IMR-90 (cell line): ENCODE results near the gene EXT2. TPM values are rescaled to one million over a fixed set of nuclear protein-coding genes. Genes with fewer than 3 reads are reported as not detected.

Experiments
- ATAC-seq: fragments of 200-7000 bp; cut with Tn5 transposase; 2 replicates; pipeline ENCODE4 v1.9.1; 2020; ENCODE audit warnings: low read depth, mild to moderate bottlenecking, moderate library complexity
- BruUV-seq: library from RNA; stranded (reverse); fragments of 400-500 nt; replicated peaks from 2 replicates; lab custom pipeline; 2021; lab: Mats Ljungman, UMichigan
- CTCF ChIA-PET: fragments of 300-600 bp; formaldehyde crosslinking; extraction: SDS; loops from one replicate; lab custom pipeline; 2021; ENCODE audit warnings: antibody characterized with exemption; lab: Yijun Ruan, JAX
- POLR2A ChIA-PET: fragments of 300-600 bp; sonication (Branson Sonifier 250); formaldehyde crosslinking; loops from one replicate; lab custom pipeline; 2022; ENCODE audit warnings: antibody characterized with exemption; ENCODE audit not compliant: unreplicated experiment; lab: Charles Lee
- DNase-seq: peaks from one replicate; pipeline ENCODE4 v3.0.0; 2013
- H2AFZ ChIP-seq: replicated peaks from 2 replicates; pipeline ENCODE3; 2013; ENCODE audit warnings: low read length, mild to moderate bottlenecking; ENCODE audit not compliant: poor library complexity
- H2AK5ac ChIP-seq: 2 replicates; pipeline ENCODE4 v1.6.1; 2013; ENCODE audit warnings: low read depth, low read length, inconsistent platforms
- H2AK9ac ChIP-seq: replicated peaks from 2 replicates; pipeline ENCODE3; 2013; ENCODE audit warnings: mild to moderate bottlenecking, low read depth, low read length, moderate library complexity; ENCODE audit not compliant: poor library complexity
- H2BK120ac ChIP-seq: 2 replicates; pipeline ENCODE4 v1.6.1; 2013; ENCODE audit warnings: low read depth, low read length, inconsistent platforms
- H2BK15ac ChIP-seq: 3 replicates; pipeline ENCODE4 v1.6.1; 2013; ENCODE audit warnings: low read depth, low read length, inconsistent platforms
- H2BK20ac ChIP-seq: 2 replicates; pipeline ENCODE4 v1.6.1; 2013; ENCODE audit warnings: low read depth, mild to moderate bottlenecking, inconsistent platforms, low read length, moderate library complexity
- H2BK5ac ChIP-seq: 2 replicates; pipeline ENCODE4 v1.6.1; 2013; ENCODE audit warnings: mild to moderate bottlenecking, low read depth, low read length, inconsistent platforms; ENCODE audit not compliant: poor library complexity, severe bottlenecking
- H3K14ac ChIP-seq: replicated peaks from 2 replicates; pipeline ENCODE4 v1.6.1; 2013; ENCODE audit warnings: low read depth, low read length, inconsistent platforms
- H3K18ac ChIP-seq: 2 replicates; pipeline ENCODE4 v1.6.1; 2013; ENCODE audit warnings: low read depth, low read length, control low read depth
- H3K23ac ChIP-seq: 2 replicates; pipeline ENCODE4 v1.6.1; 2013; ENCODE audit warnings: low read depth, low read length, inconsistent platforms
- H3K27ac ChIP-seq: 2 replicates; pipeline ENCODE4 v1.5.1; 2013; ENCODE audit warnings: mild to moderate bottlenecking, control low read depth, low read length; ENCODE audit not compliant: insufficient read depth
- H3K27me3 ChIP-seq: 2 replicates; pipeline ENCODE4 v1.6.1; 2013; ENCODE audit warnings: low read length; ENCODE audit not compliant: control insufficient read depth, insufficient read depth
- H3K36me3 ChIP-seq: 2 replicates; pipeline ENCODE4 v1.6.1; 2013; ENCODE audit warnings: low read length, mixed read lengths; ENCODE audit not compliant: control insufficient read depth, insufficient read depth
- H3K4ac ChIP-seq: 2 replicates; pipeline ENCODE4 v1.6.1; 2013; ENCODE audit warnings: low read depth, low read length, inconsistent platforms
- H3K4me1 ChIP-seq: 2 replicates; pipeline ENCODE4 v1.6.1; 2013; ENCODE audit warnings: low read length, mixed read lengths; ENCODE audit not compliant: control insufficient read depth, insufficient read depth
- H3K4me2 ChIP-seq: 2 replicates; pipeline ENCODE4 v1.6.1; 2013; ENCODE audit warnings: low read depth, mild to moderate bottlenecking, control low read depth, low read length, moderate library complexity
- H3K4me3 ChIP-seq: 2 replicates; pipeline ENCODE4 v1.5.1; 2013; ENCODE audit warnings: low read depth, mild to moderate bottlenecking, control low read depth, low read length, moderate library complexity; ENCODE audit not compliant: insufficient read depth
- H3K56ac ChIP-seq: 2 replicates; pipeline ENCODE4 v1.6.1; 2013; ENCODE audit warnings: low read length, inconsistent platforms; ENCODE audit not compliant: insufficient read depth; ENCODE audit errors: extremely low read depth
- H3K79me1 ChIP-seq, 2 experiments: 2 replicates each; pipeline ENCODE4 v1.6.1; 2013; ENCODE audit warnings: low read length in 2 of 2, inconsistent platforms in 1 of 2, low read depth in 1 of 2
- H3K9ac ChIP-seq: 2 replicates; pipeline ENCODE4 v1.6.1; 2013; ENCODE audit warnings: low read depth, low read length, control low read depth
- H3K9me1 ChIP-seq: 2 replicates; pipeline ENCODE4 v1.6.1; 2013; ENCODE audit warnings: low read length, inconsistent platforms; ENCODE audit not compliant: insufficient read depth
- H3K9me3 ChIP-seq: 2 replicates; pipeline ENCODE4 v1.6.1; 2013; ENCODE audit warnings: low read length; ENCODE audit not compliant: control insufficient read depth, insufficient read depth
- H4K20me1 ChIP-seq: 2 replicates; pipeline ENCODE4 v1.6.1; 2013; ENCODE audit warnings: low read length, inconsistent platforms; ENCODE audit not compliant: insufficient read depth
- H4K5ac ChIP-seq: 2 replicates; pipeline ENCODE4 v1.6.1; 2013; ENCODE audit warnings: mild to moderate bottlenecking, low read depth, low read length, control low read depth
- H4K8ac ChIP-seq, 2 experiments: 2 replicates each; pipeline ENCODE4 v1.6.1; 2013; ENCODE audit warnings: low read depth in 2 of 2, low read length in 2 of 2, control low read depth in 1 of 2, inconsistent platforms in 1 of 2
- H4K91ac ChIP-seq: 2 replicates; pipeline ENCODE4 v1.6.1; 2013; ENCODE audit warnings: low read depth, low read length, inconsistent platforms; ENCODE audit not compliant: insufficient read depth
- BHLHE40 ChIP-seq: fragments of 150-350 bp; IDR thresholded peaks from 2 replicates; pipeline ENCODE4 v1.6.1; 2016; ENCODE audit warnings: mild to moderate bottlenecking, low read depth, low read length
- CEBPB ChIP-seq: IDR thresholded peaks from 2 replicates; pipeline ENCODE4 v1.6.1; 2012; ENCODE audit warnings: low read depth, low read length, improper control_type of control experiment
- CTCF ChIP-seq: conservative IDR thresholded peaks from 2 replicates; pipeline ENCODE4 v1.5.1; 2012; ENCODE audit warnings: mild to moderate bottlenecking, low read depth, low read length, improper control_type of control experiment
- ELK1 ChIP-seq: fragments of 150-350 bp; IDR thresholded peaks from 2 replicates; pipeline ENCODE4 v1.6.1; 2016; ENCODE audit warnings: low read depth, mild to moderate bottlenecking, low read length, moderate library complexity, borderline replicate concordance
- FOS ChIP-seq: fragments of 150-350 bp; IDR thresholded peaks from 2 replicates; pipeline ENCODE4 v1.6.1; 2016; ENCODE audit warnings: low read depth, low read length
- MAZ ChIP-seq: IDR thresholded peaks from 2 replicates; pipeline ENCODE4 v1.6.1; 2012; ENCODE audit warnings: low read depth, mild to moderate bottlenecking, low read length, improper control_type of control experiment, moderate library complexity, borderline replicate concordance
- POLR2A ChIP-seq: IDR thresholded peaks from 2 replicates; pipeline ENCODE4 v1.6.1; 2012; ENCODE audit warnings: mild to moderate bottlenecking, low read depth, low read length
- RAD21 ChIP-seq: IDR thresholded peaks from 2 replicates; pipeline ENCODE4 v1.6.1; 2012; ENCODE audit warnings: low read length, improper control_type of control experiment
- RCOR1 ChIP-seq: IDR thresholded peaks from 2 replicates; pipeline ENCODE4 v1.6.1; 2012; ENCODE audit warnings: mild to moderate bottlenecking, low read length, improper control_type of control experiment; ENCODE audit not compliant: insufficient replicate concordance
- RFX5 ChIP-seq: IDR thresholded peaks from 2 replicates; pipeline ENCODE4 v1.8.0; 2012; ENCODE audit warnings: low read depth, mild to moderate bottlenecking, low read length, moderate library complexity
- USF2 ChIP-seq: fragments of 150-350 bp; IDR thresholded peaks from 2 replicates; pipeline ENCODE4 v1.6.1; 2017; ENCODE audit warnings: mild to moderate bottlenecking, antibody characterized with exemption, low read length, low read depth
- WGBS, 2 experiments: methylation state at CpG; one replicate each; pipeline versions ENCODE4 v1.1.5 to v1.1.7; 2013; ENCODE audit warnings: missing lambda C conversion rate in 2 of 2; ENCODE audit not compliant: insufficient read length in 1 of 2; ENCODE audit errors: extremely low coverage in 2 of 2; 5-methylcytosine and 5-hydroxymethylcytosine counted together
- dilution Hi-C: fragments of 300-500 bp; cut with HindIII; formaldehyde crosslinking; loops from one replicate; pipeline ENCODE4 v1.14.3; 2018; ENCODE audit warnings: low sequenced_read_pairs; ENCODE audit not compliant: unreplicated experiment
- in situ Hi-C: fragments of 300-500 bp; cut with MboI; formaldehyde crosslinking; loops from 3 replicates; pipeline ENCODE4 v1.14.3; 2019; ENCODE audit warnings: low sequenced_read_pairs, inconsistent platforms, mixed read lengths
- intact Hi-C: fragments of 100-400 bp; cut with micrococcal nuclease; formaldehyde crosslinking; loops from 2 replicates; pipeline ENCODE4 v1.10.0; 2022
- polyA plus RNA-seq, 3 experiments: library from polyadenylated mRNA; depleted of rRNA; stranded (reverse); fragments of >200 nt; gene quantifications; 2 replicates each; pipeline ENCODE4 v1.2.3, GENCODE V29; 2012; ENCODE audit warnings: low replicate concordance in 1 of 3
- total RNA-seq: library from RNA; depleted of rRNA; stranded (reverse); fragments of >200 nt; gene quantifications from 2 replicates; pipeline ENCODE4 v1.2.3, GENCODE V29; 2012

The EXT2 gene
- total and polyA plus RNA-seq, 2 of the 4 experiments (the other 2 are of a cell fraction) = 75.0 to 85.3 TPM

GRCh38 chr11:44226490-44226889, 131.0 kb downstream of the EXT2 start:
- dilution Hi-C loops = no loop called here
- no peak overlapping the region for H2AFZ ChIP-seq
- H3K79me1 ChIP-seq = no peaks in the 10 kb centered on the region
- no peak overlapping the region for H3K27ac ChIP-seq
- no peak overlapping the region for H4K91ac ChIP-seq
- H2BK120ac ChIP-seq = no peak overlapping the region
- no peak overlapping the region for H2BK5ac ChIP-seq
- WGBS, 2 experiments = 92% methylated on average over 2 of the region's 2 CpGs; no CpG with 5 or more reads in 1 of the 2 experiments
- TF ChIP-seq POLR2A (no peak), ELK1 (no peak), RAD21 (no peak), FOS (no peak), CTCF (no peak), USF2 (no peak), MAZ (no peak), RFX5 (no peak), RCOR1 (no peak), CEBPB (no peak), BHLHE40 (no peak)
- no peak overlapping the region for H4K8ac ChIP-seq
- H2AK5ac ChIP-seq = no peak overlapping the region
- no peak overlapping the region for H3K4me2 ChIP-seq
- H3K4me1 ChIP-seq = peaks cover 9% of the 10 kb centered on the region
- no peaks in the 10 kb centered on the region for H3K27me3 ChIP-seq
- BruUV-seq = no TSS peak
- intact Hi-C loops = no loop called here
- CTCF ChIA-PET = no interaction called here
- H3K36me3 ChIP-seq = no peaks in the 10 kb centered on the region
- in situ Hi-C loops = no loop called here
- H4K5ac ChIP-seq = no peak overlapping the region
- H3K9me1 ChIP-seq = peaks cover 11% of the 10 kb centered on the region; the same call in 1 of the 2 replicates
- DNase-seq (no peak), ATAC-seq (no peak)
- no peak overlapping the region for H3K14ac ChIP-seq
- no peak overlapping the region for H2BK20ac ChIP-seq
- H3K4ac ChIP-seq = no peak overlapping the region
- no peak overlapping the region for H3K18ac ChIP-seq
- no peaks in the 10 kb centered on the region for H4K20me1 ChIP-seq
- H3K9me3 ChIP-seq = no peaks in the 10 kb centered on the region
- no peak overlapping the region for H2BK15ac ChIP-seq
- no peak overlapping the region for H3K23ac ChIP-seq
- H3K56ac ChIP-seq = no peak overlapping the region
- POLR2A ChIA-PET = no interaction called here
- H3K9ac ChIP-seq = no peak overlapping the region
- H2AK9ac ChIP-seq = no peak overlapping the region
- no peak overlapping the region for H3K4me3 ChIP-seq
